SK-N-SH (cell line): ENCODE data around the gene MT1M. TPM values are rescaled to one million over a fixed set of nuclear protein-coding genes. Genes with fewer than 3 reads are reported as not detected.

Experiments used
- CTCF ChIA-PET: fragments of 300-600, 350-600 bp; formaldehyde crosslinking; extraction: SDS; loops from one replicate; lab custom pipeline; 2021; lab: Yijun Ruan, JAX
- POLR2A ChIA-PET: fragments of 350-600 bp; sonication (Branson Sonifier 250); formaldehyde crosslinking; extraction: SDS; loops from one replicate; lab custom pipeline; 2020; ENCODE audit warnings: antibody characterized with exemption, inconsistent platforms; lab: Yijun Ruan, JAX
- DNase-seq: peaks from one replicate; pipeline ENCODE4 v3.0.0; 2012
- H2AFZ ChIP-seq: fragments of 200-600 bp; sonication (generic); 2 replicates; pipeline ENCODE4 v1.8.1; 2016; ENCODE audit warnings: antibody characterized with exemption, mild to moderate bottlenecking, low read depth
- H3F3A ChIP-seq: fragments of 200-600 bp; sonication (generic); replicated peaks from 2 replicates; pipeline ENCODE3; 2016; ENCODE audit warnings: antibody characterized with exemption, mild to moderate bottlenecking; ENCODE audit not compliant: insufficient read depth
- H3K27ac ChIP-seq, 2 experiments: fragments of 200-500 bp in 1 of 2; fragments of 200-600 bp in 1 of 2; sonication (Bioruptor generic) in 1 of 2; sonication (generic), shearing (Covaris generic) in 1 of 2; 2 replicates each; pipeline versions ENCODE4 v1.5.1 to v1.6.1; 2014 to 2016; ENCODE audit warnings: low read depth in 2 of 2, inconsistent platforms in 1 of 2, low read length in 1 of 2, mild to moderate bottlenecking in 1 of 2, mixed read lengths in 1 of 2
- H3K27me3 ChIP-seq: fragments of 200-600 bp; sonication (generic), shearing (Covaris generic); 2 replicates; pipeline ENCODE4 v1.6.1; 2016; ENCODE audit warnings: mixed run types; ENCODE audit not compliant: insufficient read depth
- H3K36me3 ChIP-seq, 2 experiments: fragments of 200-500 bp in 1 of 2; fragments of 200-600 bp in 1 of 2; sonication (Bioruptor generic) in 1 of 2; sonication (generic) in 1 of 2; replicated peaks in 1 of 2; 2 replicates each; pipeline versions ENCODE3 to v1.5.1; 2014 to 2016; ENCODE audit warnings: low read length in 1 of 2, mild to moderate bottlenecking in 1 of 2; ENCODE audit not compliant: insufficient read depth in 2 of 2, control insufficient read depth in 1 of 2
- H3K4me1 ChIP-seq, 2 experiments: fragments of 200-500 bp in 1 of 2; fragments of 200-600 bp in 1 of 2; sonication (Bioruptor generic) in 1 of 2; sonication (generic), shearing (Covaris generic) in 1 of 2; 2 replicates each; pipeline versions ENCODE4 v1.5.1 to v1.6.1; 2014 to 2016; ENCODE audit warnings: low read depth in 1 of 2, low read length in 1 of 2, mixed run types in 1 of 2; ENCODE audit not compliant: insufficient read depth in 2 of 2, control insufficient read depth in 1 of 2
- H3K4me2 ChIP-seq: fragments of 200-600 bp; sonication (generic), shearing (Covaris generic); 2 replicates; pipeline ENCODE4 v1.6.1; 2017; ENCODE audit warnings: mixed run types
- H3K4me3 ChIP-seq, 2 experiments: fragments of 200-500 bp in 1 of 2; fragments of 200-600 bp in 1 of 2; sonication (Bioruptor generic) in 1 of 2; sonication (generic), shearing (Covaris generic) in 1 of 2; 2 replicates each; pipeline versions ENCODE4 v1.5.1 to v1.8.1; 2014 to 2016; ENCODE audit warnings: low read depth in 2 of 2, inconsistent platforms in 1 of 2, low read length in 1 of 2, mild to moderate bottlenecking in 1 of 2, mixed read lengths in 1 of 2, moderate library complexity in 1 of 2
- H3K79me2 ChIP-seq: fragments of 200-600 bp; sonication (generic); 2 replicates; pipeline ENCODE4 v1.8.1; 2017; ENCODE audit warnings: mild to moderate bottlenecking; ENCODE audit not compliant: insufficient read depth
- H3K9ac ChIP-seq: fragments of 200-600 bp; sonication (generic); 2 replicates; pipeline ENCODE4 v1.6.1; 2017; ENCODE audit warnings: mixed run types
- H3K9me2 ChIP-seq: fragments of 200-600 bp; sonication (generic); 2 replicates; pipeline ENCODE4 v1.6.1; 2017; ENCODE audit warnings: mixed run types
- H3K9me3 ChIP-seq: fragments of 200-600 bp; sonication (generic); 2 replicates; pipeline ENCODE4 v1.6.1; 2017; ENCODE audit warnings: mixed run types, mild to moderate bottlenecking, moderate library complexity
- H4K20me1 ChIP-seq: fragments of 200-600 bp; sonication (generic); 2 replicates; pipeline ENCODE4 v1.6.1; 2017; ENCODE audit warnings: mild to moderate bottlenecking, mixed run types; ENCODE audit not compliant: insufficient read depth
- CHD2 ChIP-seq: fragments of 150-350 bp; IDR thresholded peaks from 2 replicates; pipeline ENCODE4 v1.6.1; 2018; ENCODE audit warnings: low read length; ENCODE audit not compliant: partially characterized antibody
- CTCF ChIP-seq: fragments of 200-600 bp; sonication (generic); IDR thresholded peaks from 2 replicates; pipeline ENCODE4 v1.6.1; 2017; ENCODE audit warnings: antibody characterized with exemption, mild to moderate bottlenecking, moderate library complexity
- FOSL2 ChIP-seq: IDR thresholded peaks from 2 replicates; pipeline ENCODE4 v1.4.0; 2012; ENCODE audit warnings: low read depth, mild to moderate bottlenecking, moderate library complexity, borderline replicate concordance
- FOXM1 ChIP-seq: IDR thresholded peaks from 2 replicates; pipeline ENCODE4 v1.4.0; 2012; ENCODE audit warnings: low read depth, mild to moderate bottlenecking
- GABPA ChIP-seq: IDR thresholded peaks from 2 replicates; pipeline ENCODE4 v1.4.0; 2012; ENCODE audit warnings: low read depth, mild to moderate bottlenecking
- JUND ChIP-seq: IDR thresholded peaks from 2 replicates; pipeline ENCODE4 v1.4.0; 2012
- MEF2A ChIP-seq: IDR thresholded peaks from 2 replicates; pipeline ENCODE4 v1.4.0; 2012; ENCODE audit warnings: low read depth, borderline replicate concordance
- NRF1 ChIP-seq: IDR thresholded peaks from 2 replicates; pipeline ENCODE4 v1.6.1; 2012; ENCODE audit warnings: low read depth, mild to moderate bottlenecking, low read length
- RFX5 ChIP-seq: IDR thresholded peaks from 2 replicates; pipeline ENCODE4 v1.6.1; 2012; ENCODE audit warnings: mild to moderate bottlenecking, improper control_type of control experiment, low read length
- TCF12 ChIP-seq: IDR thresholded peaks from 2 replicates; pipeline ENCODE4 v1.4.0; 2012
- YY1 ChIP-seq: IDR thresholded peaks from 2 replicates; pipeline ENCODE4 v1.4.0; 2012; ENCODE audit warnings: low read depth, mild to moderate bottlenecking
- WGBS: methylation state at CpG from one replicate; pipeline ENCODE4 v1.1.6; 2017; ENCODE audit warnings: low lambda C conversion rate; 5-methylcytosine and 5-hydroxymethylcytosine counted together
- polyA plus RNA-seq, 3 experiments: library from polyadenylated mRNA; depleted of rRNA; stranded (reverse); fragments of >200 nt; gene quantifications; 2 replicates each; pipeline ENCODE4 v1.2.3, GENCODE V29; 2012
- TF ChIP-seq, protein P1 (sequence below): IDR thresholded peaks from 2 replicates; pipeline ENCODE4; 2012
- TF ChIP-seq, protein P2 (sequence below): fragments of 150-350 bp; IDR thresholded peaks from 2 replicates; pipeline ENCODE4 v1.6.1; 2017; ENCODE audit warnings: antibody characterized with exemption, low read length, low read depth, borderline replicate concordance
- TF ChIP-seq, protein P3 (sequence below): IDR thresholded peaks from 2 replicates; pipeline ENCODE4 v1.4.0; 2012; ENCODE audit warnings: low read depth, borderline replicate concordance
- TF ChIP-seq, protein P4 (sequence below): fragments of 150-350 bp; IDR thresholded peaks from 2 replicates; pipeline ENCODE4 v1.6.1; 2016; ENCODE audit warnings: mild to moderate bottlenecking, low read depth, low read length
- TF ChIP-seq, protein P5 (sequence below): IDR thresholded peaks from 2 replicates; pipeline ENCODE4 v1.6.1; 2012; ENCODE audit warnings: mild to moderate bottlenecking, low read depth, low read length, moderate library complexity

MT1M gene
- polyA plus RNA-seq, 1 of the 3 experiments (the other 2 are of a cell fraction): 1.3 TPM

GRCh38 chr16:56584276-56584675, 48.2 kb upstream of the MT1M start (continued):
- TF ChIP-seq CTCF: no peak
- TF ChIP-seq, protein P1, sequence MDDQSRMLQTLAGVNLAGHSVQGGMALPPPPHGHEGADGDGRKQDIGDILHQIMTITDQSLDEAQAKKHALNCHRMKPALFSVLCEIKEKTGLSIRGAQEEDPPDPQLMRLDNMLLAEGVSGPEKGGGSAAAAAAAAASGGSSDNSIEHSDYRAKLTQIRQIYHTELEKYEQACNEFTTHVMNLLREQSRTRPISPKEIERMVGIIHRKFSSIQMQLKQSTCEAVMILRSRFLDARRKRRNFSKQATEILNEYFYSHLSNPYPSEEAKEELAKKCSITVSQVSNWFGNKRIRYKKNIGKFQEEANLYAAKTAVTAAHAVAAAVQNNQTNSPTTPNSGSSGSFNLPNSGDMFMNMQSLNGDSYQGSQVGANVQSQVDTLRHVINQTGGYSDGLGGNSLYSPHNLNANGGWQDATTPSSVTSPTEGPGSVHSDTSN: no peak
- TF ChIP-seq NRF1: no peak
- TF ChIP-seq, protein P2, sequence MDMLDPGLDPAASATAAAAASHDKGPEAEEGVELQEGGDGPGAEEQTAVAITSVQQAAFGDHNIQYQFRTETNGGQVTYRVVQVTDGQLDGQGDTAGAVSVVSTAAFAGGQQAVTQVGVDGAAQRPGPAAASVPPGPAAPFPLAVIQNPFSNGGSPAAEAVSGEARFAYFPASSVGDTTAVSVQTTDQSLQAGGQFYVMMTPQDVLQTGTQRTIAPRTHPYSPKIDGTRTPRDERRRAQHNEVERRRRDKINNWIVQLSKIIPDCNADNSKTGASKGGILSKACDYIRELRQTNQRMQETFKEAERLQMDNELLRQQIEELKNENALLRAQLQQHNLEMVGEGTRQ: no peak
- TF ChIP-seq, protein P3, sequence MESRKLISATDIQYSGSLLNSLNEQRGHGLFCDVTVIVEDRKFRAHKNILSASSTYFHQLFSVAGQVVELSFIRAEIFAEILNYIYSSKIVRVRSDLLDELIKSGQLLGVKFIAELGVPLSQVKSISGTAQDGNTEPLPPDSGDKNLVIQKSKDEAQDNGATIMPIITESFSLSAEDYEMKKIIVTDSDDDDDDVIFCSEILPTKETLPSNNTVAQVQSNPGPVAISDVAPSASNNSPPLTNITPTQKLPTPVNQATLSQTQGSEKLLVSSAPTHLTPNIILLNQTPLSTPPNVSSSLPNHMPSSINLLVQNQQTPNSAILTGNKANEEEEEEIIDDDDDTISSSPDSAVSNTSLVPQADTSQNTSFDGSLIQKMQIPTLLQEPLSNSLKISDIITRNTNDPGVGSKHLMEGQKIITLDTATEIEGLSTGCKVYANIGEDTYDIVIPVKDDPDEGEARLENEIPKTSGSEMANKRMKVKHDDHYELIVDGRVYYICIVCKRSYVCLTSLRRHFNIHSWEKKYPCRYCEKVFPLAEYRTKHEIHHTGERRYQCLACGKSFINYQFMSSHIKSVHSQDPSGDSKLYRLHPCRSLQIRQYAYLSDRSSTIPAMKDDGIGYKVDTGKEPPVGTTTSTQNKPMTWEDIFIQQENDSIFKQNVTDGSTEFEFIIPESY: no peak

GRCh38 chr16:56588781-56589140, 43.7 kb upstream of the MT1M start:
- H3K36me3 ChIP-seq: no peaks in the 10 kb centered on the region
- 34% methylated on average over 9 of the region's 9 CpGs for WGBS
- ChIA-PET CTCF (interaction anchor here (1.0 to 4.1 kb wide), 3 partner anchors 12 to 114 kb away, joined by 4 to 28 read pairs (median 5); no protein-coding TSS in a partner anchor), POLR2A (no interaction called here)
- H3K9me2 ChIP-seq: no peaks in the 10 kb centered on the region
- no peak overlapping the region for H3K27ac ChIP-seq
- peak overlapping the region; percentile 49 to 74; a peak in 3 of 4 replicates for H3K4me3 ChIP-seq
- no peak overlapping the region for H2AFZ ChIP-seq
- no peaks in the 10 kb centered on the region; the same call in 1 of the 2 replicates for H3K27me3 ChIP-seq
- no peak overlapping the region for H3K9ac ChIP-seq
- H4K20me1 ChIP-seq: no peaks in the 10 kb centered on the region
- peaks cover 0 to 8% of the 10 kb centered on the region in 2 experiments; a peak in 1 of 4 replicates for H3K4me1 ChIP-seq
- DNase-seq: no peak
- no peaks in the 10 kb centered on the region for H3K9me3 ChIP-seq
- no peaks in the 10 kb centered on the region for H3F3A ChIP-seq
- H3K79me2 ChIP-seq: no peaks in the 10 kb centered on the region
- peak overlapping the region; percentile 93 for H3K4me2 ChIP-seq
- TF ChIP-seq, protein P2: no peak
- TF ChIP-seq, protein P4, sequence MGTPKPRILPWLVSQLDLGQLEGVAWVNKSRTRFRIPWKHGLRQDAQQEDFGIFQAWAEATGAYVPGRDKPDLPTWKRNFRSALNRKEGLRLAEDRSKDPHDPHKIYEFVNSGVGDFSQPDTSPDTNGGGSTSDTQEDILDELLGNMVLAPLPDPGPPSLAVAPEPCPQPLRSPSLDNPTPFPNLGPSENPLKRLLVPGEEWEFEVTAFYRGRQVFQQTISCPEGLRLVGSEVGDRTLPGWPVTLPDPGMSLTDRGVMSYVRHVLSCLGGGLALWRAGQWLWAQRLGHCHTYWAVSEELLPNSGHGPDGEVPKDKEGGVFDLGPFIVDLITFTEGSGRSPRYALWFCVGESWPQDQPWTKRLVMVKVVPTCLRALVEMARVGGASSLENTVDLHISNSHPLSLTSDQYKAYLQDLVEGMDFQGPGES: no peak
- TF ChIP-seq, protein P3: no peak
- no peak for TF ChIP-seq NRF1
- no peak for TF ChIP-seq GABPA
- no peak for TF ChIP-seq RFX5
- no peak for TF ChIP-seq FOSL2
- TF ChIP-seq, protein P5, sequence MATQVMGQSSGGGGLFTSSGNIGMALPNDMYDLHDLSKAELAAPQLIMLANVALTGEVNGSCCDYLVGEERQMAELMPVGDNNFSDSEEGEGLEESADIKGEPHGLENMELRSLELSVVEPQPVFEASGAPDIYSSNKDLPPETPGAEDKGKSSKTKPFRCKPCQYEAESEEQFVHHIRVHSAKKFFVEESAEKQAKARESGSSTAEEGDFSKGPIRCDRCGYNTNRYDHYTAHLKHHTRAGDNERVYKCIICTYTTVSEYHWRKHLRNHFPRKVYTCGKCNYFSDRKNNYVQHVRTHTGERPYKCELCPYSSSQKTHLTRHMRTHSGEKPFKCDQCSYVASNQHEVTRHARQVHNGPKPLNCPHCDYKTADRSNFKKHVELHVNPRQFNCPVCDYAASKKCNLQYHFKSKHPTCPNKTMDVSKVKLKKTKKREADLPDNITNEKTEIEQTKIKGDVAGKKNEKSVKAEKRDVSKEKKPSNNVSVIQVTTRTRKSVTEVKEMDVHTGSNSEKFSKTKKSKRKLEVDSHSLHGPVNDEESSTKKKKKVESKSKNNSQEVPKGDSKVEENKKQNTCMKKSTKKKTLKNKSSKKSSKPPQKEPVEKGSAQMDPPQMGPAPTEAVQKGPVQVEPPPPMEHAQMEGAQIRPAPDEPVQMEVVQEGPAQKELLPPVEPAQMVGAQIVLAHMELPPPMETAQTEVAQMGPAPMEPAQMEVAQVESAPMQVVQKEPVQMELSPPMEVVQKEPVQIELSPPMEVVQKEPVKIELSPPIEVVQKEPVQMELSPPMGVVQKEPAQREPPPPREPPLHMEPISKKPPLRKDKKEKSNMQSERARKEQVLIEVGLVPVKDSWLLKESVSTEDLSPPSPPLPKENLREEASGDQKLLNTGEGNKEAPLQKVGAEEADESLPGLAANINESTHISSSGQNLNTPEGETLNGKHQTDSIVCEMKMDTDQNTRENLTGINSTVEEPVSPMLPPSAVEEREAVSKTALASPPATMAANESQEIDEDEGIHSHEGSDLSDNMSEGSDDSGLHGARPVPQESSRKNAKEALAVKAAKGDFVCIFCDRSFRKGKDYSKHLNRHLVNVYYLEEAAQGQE: no peak
- no peak for TF ChIP-seq YY1
- no peak for TF ChIP-seq CHD2
- no peak for TF ChIP-seq TCF12
- no peak for TF ChIP-seq FOXM1
- TF ChIP-seq JUND: no peak
- no peak for TF ChIP-seq MEF2A
